Measurements from ENCODE around the gene INTS15. TPM values are rescaled to one million over a fixed set of nuclear protein-coding genes. Genes with fewer than 3 reads are reported as not detected.

Gene INTS15
- total RNA-seq, 1 experiment from 2014 or later = 24.3 TPM

GRCh38 chr7:6616854-6617643, 27.2 kb downstream of the INTS15 start (continued):
- TF ChIP-seq ZBTB33 (IDR thresholded peaks at IDR 0.05; ENCODE audit: extremely low read depth, insufficient replicate concordance, low read length) (no peak), SIN3A (IDR thresholded peaks at IDR 0.05; ENCODE audit: low read depth) (no peak), CBX3 (IDR thresholded peaks at IDR 0.05; ENCODE audit: low read depth) (no peak), MAX (IDR thresholded peaks at IDR 0.05) (no peak), ZFX (IDR thresholded peaks at IDR 0.05) (no peak), POLR2AphosphoS5 (IDR thresholded peaks at IDR 0.05; ENCODE audit: low read depth, low read length) (no peak), RAD21 (IDR thresholded peaks at IDR 0.05; ENCODE audit: low read depth) (no peak), EZH2 (IDR thresholded peaks at IDR 0.05) (no peak)

- Histone ChIP-seq H3K27me3 (ENCODE audit: insufficient read depth, low read length) (peaks cover 3% of the 10 kb centered on the region; the same call in 1 of the 2 replicates), H3K4me1 (ENCODE audit: control insufficient read depth in 1 of 2, insufficient read depth in 2 of 2, low read length in 2 of 2) (no peaks in the 10 kb centered on the region), H3K27ac (ENCODE audit: low read depth, low read length) (no peak overlapping the region), H3K9me2 (ENCODE audit: insufficient read depth) (no peaks in the 10 kb centered on the region), H3K36me3 (ENCODE audit: control insufficient read depth in 1 of 2, insufficient read depth in 2 of 2, low read length in 2 of 2) (no peaks in the 10 kb centered on the region), H3K9me3 (ENCODE audit: control insufficient read depth in 1 of 2, insufficient read depth in 1 of 2, low read depth in 1 of 2, low read length in 2 of 2) (no peaks in the 10 kb centered on the region), H3K4me3 (replicated peaks in 1 of 2; ENCODE audit: low read depth in 1 of 2, low read length in 2 of 2) (no peak overlapping the region), H3K4me2 (ENCODE audit: low read length) (no peak overlapping the region), H3K9ac (ENCODE audit: low read length) (no peak overlapping the region), H2AFZ (ENCODE audit: low read depth, low read length, poor library complexity, severe bottlenecking) (no peak overlapping the region), H3K79me2 (ENCODE audit: insufficient read depth, low read length) (no peaks in the 10 kb centered on the region), H4K20me1 (ENCODE audit: insufficient read depth) (no peaks in the 10 kb centered on the region)
- BruUV-seq (replicated peaks) = no TSS peak
- intact Hi-C loops (cut with micrococcal nuclease) = no loop called here
- no peak for ATAC-seq
- no peak for DNase-seq (ENCODE audit: low read depth, low spot score)
- POLR2A ChIA-PET = no interaction called here
- RAD21 ChIA-PET (ENCODE audit: low non-redundant PET in 1 of 2, low total read pairs in 2 of 2, uncharacterized antibody in 2 of 2, unreplicated experiment in 2 of 2) = no interaction called here
- CTCF ChIA-PET = no interaction called here
- TF ChIP-seq MAX (IDR thresholded peaks at IDR 0.05) (no peak), RAD21 (IDR thresholded peaks at IDR 0.05; ENCODE audit: low read depth) (no peak), ZNF274 (IDR thresholded peaks at IDR 0.05; ENCODE audit: low read depth, low read length) (no peak), SRF (IDR thresholded peaks at IDR 0.05; ENCODE audit: low read depth) (no peak), ATF3 (IDR thresholded peaks at IDR 0.05) (no peak), CTCF (IDR thresholded peaks at IDR 0.05 in 2 of 3, conservative IDR thresholded peaks at IDR 0.05 in 1 of 3; ENCODE audit: borderline replicate concordance in 1 of 3, insufficient read depth in 1 of 3, low read depth in 2 of 3, low read length in 2 of 3) (no peak), FOSL1 (IDR thresholded peaks at IDR 0.05; ENCODE audit: low read depth) (no peak), SP1 (IDR thresholded peaks at IDR 0.05; ENCODE audit: low read depth) (no peak), EZH2 (IDR thresholded peaks at IDR 0.05) (no peak), POLR2A (IDR thresholded peaks at IDR 0.05; ENCODE audit: borderline replicate concordance, extremely low read depth, insufficient read depth, insufficient read length) (no peak), EGR1 (IDR thresholded peaks at IDR 0.05; ENCODE audit: low read depth) (no peak), REST (IDR thresholded peaks at IDR 0.05; ENCODE audit: low read depth) (no peak)
Observed at GRCh38 chr7:6618621-6619020, 28.8 kb downstream of the INTS15 start.

Data from HCT116 (cell line).